Esophagus muscularis mucosa (tissue), 4 donors: ENCODE results near the gene CDK14. TPM values are rescaled to one million over a fixed set of nuclear protein-coding genes. Genes with fewer than 3 reads are reported as not detected.
A peak's percentile ranks its signal among the peaks of the same experiment; 100 is the strongest.

ENCODE experiments used
- DNase-seq: peaks from one replicate; pipeline ENCODE4 v3.0.0-alpha.2; 2017; ENCODE audit errors: extremely low spot score
- H3K27ac ChIP-seq, 4 donors: fragments of 200-600 bp; sonication (generic); replicated peaks in 1 of 4; 1 replicate in 3 of 4; 2 replicates in 1 of 4; pipeline ENCODE4 v1.5.1; 2016 to 2019; ENCODE audit warnings: mild to moderate bottlenecking in 1 of 4
- H3K27me3 ChIP-seq, 4 donors: fragments of 200-600 bp; sonication (generic); one replicate each; pipeline versions ENCODE4 v1.5.1 to v1.6.0; 2016 to 2019
- H3K36me3 ChIP-seq, 4 donors: fragments of 200-600 bp; sonication (generic); one replicate each; pipeline ENCODE4 v1.5.1; 2016 to 2019
- H3K4me1 ChIP-seq, 4 donors: fragments of 200-600 bp; sonication (generic); one replicate each; pipeline ENCODE4 v1.5.1; 2016 to 2019
- H3K4me3 ChIP-seq, 4 donors: fragments of 200-600 bp; sonication (generic); 1 replicate in 2 of 4; 2 replicates in 2 of 4; pipeline ENCODE4 v1.5.1; 2016 to 2019; ENCODE audit warnings: mild to moderate bottlenecking in 4 of 4, moderate library complexity in 1 of 4
- H3K9me3 ChIP-seq, 4 donors: fragments of 200-600 bp; sonication (generic); 1 replicate in 3 of 4; 2 replicates in 1 of 4; pipeline ENCODE4 v1.5.1; 2016 to 2019
- CTCF ChIP-seq, 3 experiments: fragments of 200-600 bp in 2 of 3; fragments of 450-650 bp in 1 of 3; sonication (generic) in 2 of 3; IDR thresholded peaks; one replicate each; pipeline ENCODE4 v1.5.1; 2017 to 2019; ENCODE audit warnings: antibody characterized with exemption in 3 of 3, mild to moderate bottlenecking in 2 of 3, moderate library complexity in 1 of 3
- EP300 ChIP-seq: sonication (generic); formaldehyde crosslinking; IDR thresholded peaks from one replicate; pipeline ENCODE4 v1.6.1; 2017; ENCODE audit warnings: antibody characterized with exemption
- POLR2A ChIP-seq: fragments of 450-650 bp; IDR thresholded peaks from one replicate; pipeline ENCODE4 v1.6.1; 2017; ENCODE audit warnings: antibody characterized with exemption, moderate library complexity, mild to moderate bottlenecking, low read depth
- POLR2AphosphoS5 ChIP-seq, 2 donors: sonication (generic); formaldehyde crosslinking; IDR thresholded peaks; one replicate each; pipeline ENCODE4 v1.6.1; 2017; ENCODE audit warnings: antibody characterized with exemption in 2 of 2
- WGBS: methylation state at CpG from one replicate; pipeline ENCODE4 v1.1.5; 2018; 5-methylcytosine and 5-hydroxymethylcytosine counted together
- intact Hi-C: fragments of 100-400 bp; cut with DNase I; formaldehyde crosslinking; loops from one replicate; pipeline ENCODE4 v1.15.1; 2023
- total RNA-seq, 4 donors: library from RNA; depleted of rRNA; stranded (reverse); fragments of >200 nt; gene quantifications; one replicate each; pipeline versions ENCODE4 v1.1.0 to v1.2.1, GENCODE V29; 2016

Gene CDK14
- total RNA-seq, 4 donors from 2014 or later, result 9.6 to 17.7 (median 14.3) TPM

- Histone ChIP-seq H3K4me3 (no peak overlapping the region), H3K36me3 (no peaks in the 10 kb centered on the region), H3K27ac (no peak overlapping the region), H3K4me1 (peaks cover 0 to 13% (median 9%) of the 10 kb centered on the region in 4 donors), H3K27me3 (no peaks in the 10 kb centered on the region), H3K9me3 (no peaks in the 10 kb centered on the region)
- TF ChIP-seq POLR2A, result no peak
- intact Hi-C loops, result no loop called here
- no peak for DNase-seq
- 97% methylated on average over 3 of the region's 3 CpGs for WGBS
Observed at GRCh38 chr7:90944021-90944420, 347.9 kb downstream of the CDK14 start.

- peak overlapping the region in 1 of 4 donors; percentile 27 for H3K27ac ChIP-seq
- no peak for DNase-seq
- peaks cover 0 to 13% (median 9%) of the 10 kb centered on the region in 4 donors for H3K4me1 ChIP-seq
- H3K36me3 ChIP-seq, result no peaks in the 10 kb centered on the region
- TF ChIP-seq CTCF (IDR thresholded peaks at IDR 0.05), result no peak
- TF ChIP-seq POLR2AphosphoS5 (IDR thresholded peaks at IDR 0.05), result no peak
- no peak for TF ChIP-seq POLR2A
- no peak for TF ChIP-seq EP300
- intact Hi-C loops, result no loop called here
- H3K4me3 ChIP-seq, result no peak overlapping the region
- no peaks in the 10 kb centered on the region for H3K9me3 ChIP-seq
- H3K27me3 ChIP-seq, result no peaks in the 10 kb centered on the region
- WGBS, result 81% methylated on average over 5 of the region's 5 CpGs
Observed at GRCh38 chr7:90945104-90945787, 349.1 kb downstream of the CDK14 start.

- WGBS, result 74% methylated on average over 10 of the region's 10 CpGs
- intact Hi-C loops, result no loop called here
- no peak overlapping the region for H3K27ac ChIP-seq
- no peak for DNase-seq
- H3K27me3 ChIP-seq, result no peaks in the 10 kb centered on the region
- H3K36me3 ChIP-seq, result no peaks in the 10 kb centered on the region
- peaks cover 0 to 14% (median 9%) of the 10 kb centered on the region in 4 donors for H3K4me1 ChIP-seq
- H3K9me3 ChIP-seq, result no peaks in the 10 kb centered on the region
- TF ChIP-seq POLR2AphosphoS5 (IDR thresholded peaks at IDR 0.05) (no peak), POLR2A (no peak), EP300 (no peak), CTCF (IDR thresholded peaks at IDR 0.05) (no peak)
- H3K4me3 ChIP-seq, result no peak overlapping the region
Observed at GRCh38 chr7:90946730-90947501, 350.8 kb downstream of the CDK14 start.

GRCh38 chr7:90948085-90948484 lies 352.0 kb downstream of the CDK14 start:
- peaks cover 0 to 22% (median 17%) of the 10 kb centered on the region in 4 donors for H3K4me1 ChIP-seq
- H3K36me3 ChIP-seq, result no peaks in the 10 kb centered on the region
- no peak overlapping the region for H3K27ac ChIP-seq
- TF ChIP-seq EP300 (no peak), POLR2A (no peak), POLR2AphosphoS5 (IDR thresholded peaks at IDR 0.05) (no peak), CTCF (IDR thresholded peaks at IDR 0.05) (no peak)
- no peaks in the 10 kb centered on the region for H3K27me3 ChIP-seq
- intact Hi-C loops, result no loop called here
- no peaks in the 10 kb centered on the region for H3K9me3 ChIP-seq
- H3K4me3 ChIP-seq, result no peak overlapping the region
- no peak for DNase-seq

- H3K27ac ChIP-seq, result no peak overlapping the region
- peaks cover 0 to 3% (median 0%) of the 10 kb centered on the region in 4 donors for H3K36me3 ChIP-seq
- no peak overlapping the region for H3K4me3 ChIP-seq
- DNase-seq, result no peak
- intact Hi-C loops, result no loop called here
- no peaks in the 10 kb centered on the region for H3K27me3 ChIP-seq
- no peaks in the 10 kb centered on the region for H3K9me3 ChIP-seq
- TF ChIP-seq CTCF (IDR thresholded peaks at IDR 0.05) (no peak), POLR2AphosphoS5 (IDR thresholded peaks at IDR 0.05) (no peak), EP300 (no peak), POLR2A (no peak)
- H3K4me1 ChIP-seq, result peaks cover 0 to 10% (median 7%) of the 10 kb centered on the region in 4 donors
- WGBS, result 85% methylated on average over 1 of the region's 1 CpG
Observed at GRCh38 chr7:90951229-90951628, 355.1 kb downstream of the CDK14 start.
